ENCODE measurements around the gene OR12D1.

The OR12D1 gene

DNA sequence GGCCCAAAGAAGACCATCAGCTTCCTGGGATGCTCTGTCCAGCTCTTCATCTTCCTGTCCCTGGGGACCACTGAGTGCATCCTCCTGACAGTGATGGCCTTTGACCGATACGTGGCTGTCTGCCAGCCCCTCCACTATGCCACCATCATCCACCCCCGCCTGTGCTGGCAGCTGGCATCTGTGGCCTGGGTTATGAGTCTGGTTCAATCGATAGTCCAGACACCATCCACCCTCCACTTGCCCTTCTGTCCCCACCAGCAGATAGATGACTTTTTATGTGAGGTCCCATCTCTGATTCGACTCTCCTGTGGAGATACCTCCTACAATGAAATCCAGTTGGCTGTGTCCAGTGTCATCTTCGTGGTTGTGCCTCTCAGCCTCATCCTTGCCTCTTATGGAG lies 47.3 kb downstream of the OR12D1 start:
- Histone ChIP-seq H3K9ac (ENCODE audit: low read depth, low read length, poor library complexity, severe bottlenecking) (no peak overlapping the region), H3K9me2 (replicated peaks; ENCODE audit: low read depth, low read length) (no peaks in the 10 kb centered on the region), H2AFZ (ENCODE audit: low read length) (no peak overlapping the region), H4K20me1 (ENCODE audit: insufficient read depth, low read length, poor library complexity, severe bottlenecking) (no peaks in the 10 kb centered on the region), H3K4me2 (ENCODE audit: low read depth, low read length, poor library complexity, severe bottlenecking) (no peak overlapping the region), H3K79me2 (ENCODE audit: insufficient read depth, low read length) (no peaks in the 10 kb centered on the region), H3K9me3 (ENCODE audit: insufficient read depth, low read depth, low read length) (no peaks in the 10 kb centered on the region), H3K36me3 (ENCODE audit: insufficient read depth, low read length) (no peaks in the 10 kb centered on the region), H3K27me3 (ENCODE audit: insufficient read depth, low read length, poor library complexity, severe bottlenecking) (no peaks in the 10 kb centered on the region), H3K4me1 (ENCODE audit: insufficient read depth, low read length, poor library complexity, severe bottlenecking) (peaks cover 28% of the 10 kb centered on the region), H3K4me3 (ENCODE audit: low read length, poor library complexity, severe bottlenecking) (no peak overlapping the region), H3F3A (ENCODE audit: low read depth) (no peaks in the 10 kb centered on the region)
- TF ChIP-seq EZH2phosphoT487 (IDR thresholded peaks at IDR 0.05; ENCODE audit: borderline replicate concordance), result no peak
- TF ChIP-seq, protein P1, sequence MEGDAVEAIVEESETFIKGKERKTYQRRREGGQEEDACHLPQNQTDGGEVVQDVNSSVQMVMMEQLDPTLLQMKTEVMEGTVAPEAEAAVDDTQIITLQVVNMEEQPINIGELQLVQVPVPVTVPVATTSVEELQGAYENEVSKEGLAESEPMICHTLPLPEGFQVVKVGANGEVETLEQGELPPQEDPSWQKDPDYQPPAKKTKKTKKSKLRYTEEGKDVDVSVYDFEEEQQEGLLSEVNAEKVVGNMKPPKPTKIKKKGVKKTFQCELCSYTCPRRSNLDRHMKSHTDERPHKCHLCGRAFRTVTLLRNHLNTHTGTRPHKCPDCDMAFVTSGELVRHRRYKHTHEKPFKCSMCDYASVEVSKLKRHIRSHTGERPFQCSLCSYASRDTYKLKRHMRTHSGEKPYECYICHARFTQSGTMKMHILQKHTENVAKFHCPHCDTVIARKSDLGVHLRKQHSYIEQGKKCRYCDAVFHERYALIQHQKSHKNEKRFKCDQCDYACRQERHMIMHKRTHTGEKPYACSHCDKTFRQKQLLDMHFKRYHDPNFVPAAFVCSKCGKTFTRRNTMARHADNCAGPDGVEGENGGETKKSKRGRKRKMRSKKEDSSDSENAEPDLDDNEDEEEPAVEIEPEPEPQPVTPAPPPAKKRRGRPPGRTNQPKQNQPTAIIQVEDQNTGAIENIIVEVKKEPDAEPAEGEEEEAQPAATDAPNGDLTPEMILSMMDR (conservative IDR thresholded peaks at IDR 0.05; ENCODE audit: low read length), result no peak

DNA sequence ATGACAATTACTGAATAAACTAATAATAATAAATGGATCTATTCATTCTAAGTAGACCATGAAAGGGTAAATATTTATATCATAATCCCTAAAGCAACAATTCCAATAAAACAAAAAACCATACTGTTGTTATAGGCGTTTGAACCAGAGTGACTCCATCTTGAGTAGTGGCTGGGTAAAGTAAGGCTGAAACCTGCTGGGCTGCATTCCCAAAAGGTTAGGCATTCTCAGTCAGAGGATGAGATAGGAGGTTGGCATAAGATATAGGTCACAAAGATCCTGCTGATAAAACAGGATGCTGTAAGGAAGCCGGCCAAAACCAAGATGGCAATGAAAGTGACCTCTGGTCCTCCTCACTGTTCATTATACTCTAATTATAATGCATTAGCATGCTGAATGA lies 50.6 kb downstream of the OR12D1 start:
- Histone ChIP-seq H3K4me2 (ENCODE audit: low read depth, low read length, poor library complexity, severe bottlenecking) (no peak overlapping the region), H2AFZ (ENCODE audit: low read length) (no peak overlapping the region), H3F3A (ENCODE audit: low read depth) (no peaks in the 10 kb centered on the region), H3K4me3 (ENCODE audit: low read length, poor library complexity, severe bottlenecking) (no peak overlapping the region), H3K9ac (ENCODE audit: low read depth, low read length, poor library complexity, severe bottlenecking) (no peak overlapping the region), H4K20me1 (ENCODE audit: insufficient read depth, low read length, poor library complexity, severe bottlenecking) (no peaks in the 10 kb centered on the region), H3K79me2 (ENCODE audit: insufficient read depth, low read length) (no peaks in the 10 kb centered on the region), H3K9me3 (ENCODE audit: insufficient read depth, low read depth, low read length) (no peaks in the 10 kb centered on the region), H3K9me2 (replicated peaks; ENCODE audit: low read depth, low read length) (no peaks in the 10 kb centered on the region), H3K36me3 (ENCODE audit: insufficient read depth, low read length) (no peaks in the 10 kb centered on the region), H3K27me3 (ENCODE audit: insufficient read depth, low read length, poor library complexity, severe bottlenecking) (no peaks in the 10 kb centered on the region), H3K4me1 (ENCODE audit: insufficient read depth, low read length, poor library complexity, severe bottlenecking) (peaks cover 38% of the 10 kb centered on the region)
- TF ChIP-seq EZH2phosphoT487 (IDR thresholded peaks at IDR 0.05; ENCODE audit: borderline replicate concordance), result no peak
- TF ChIP-seq, protein P1 (conservative IDR thresholded peaks at IDR 0.05; ENCODE audit: low read length), result no peak

DNA sequence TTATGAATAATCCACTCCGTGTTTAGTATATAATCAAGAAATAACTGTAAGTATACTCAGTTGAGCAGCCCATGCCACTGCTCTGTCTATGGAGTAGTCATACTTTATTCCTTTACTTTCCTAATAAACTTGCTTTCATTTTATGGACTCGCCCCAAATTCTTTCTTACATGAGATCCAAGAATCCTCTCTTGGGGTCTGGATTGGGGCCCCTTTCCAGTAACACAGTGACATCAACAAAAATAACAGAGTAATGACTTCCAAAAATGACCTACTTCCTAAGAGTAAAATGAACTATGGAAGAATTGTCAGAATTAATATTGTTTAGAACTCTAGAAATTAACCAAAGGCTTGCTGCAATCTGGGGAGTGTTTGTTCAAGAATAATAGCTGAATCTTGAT lies 51.1 kb downstream of the OR12D1 start:
- H3K4me2 ChIP-seq (ENCODE audit: low read depth, low read length, poor library complexity, severe bottlenecking), result peak overlapping the region; percentile 29
- H3K27me3 ChIP-seq (ENCODE audit: insufficient read depth, low read length, poor library complexity, severe bottlenecking), result no peaks in the 10 kb centered on the region
- H3K4me1 ChIP-seq (ENCODE audit: insufficient read depth, low read length, poor library complexity, severe bottlenecking), result peaks cover 38% of the 10 kb centered on the region
- H3F3A ChIP-seq (ENCODE audit: low read depth), result no peaks in the 10 kb centered on the region
- H2AFZ ChIP-seq (ENCODE audit: low read length), result peak overlapping the region; percentile 41; the same call in 1 of the 2 replicates
- no peak overlapping the region for H3K4me3 ChIP-seq (ENCODE audit: low read length, poor library complexity, severe bottlenecking)
- H3K36me3 ChIP-seq (ENCODE audit: insufficient read depth, low read length), result no peaks in the 10 kb centered on the region
- no peaks in the 10 kb centered on the region for H4K20me1 ChIP-seq (ENCODE audit: insufficient read depth, low read length, poor library complexity, severe bottlenecking)
- H3K9me2 ChIP-seq (replicated peaks; ENCODE audit: low read depth, low read length), result no peaks in the 10 kb centered on the region
- TF ChIP-seq EZH2phosphoT487 (IDR thresholded peaks at IDR 0.05; ENCODE audit: borderline replicate concordance), result no peak
- TF ChIP-seq, protein P1 (conservative IDR thresholded peaks at IDR 0.05; ENCODE audit: low read length), result no peak
- H3K9me3 ChIP-seq (ENCODE audit: insufficient read depth, low read depth, low read length), result no peaks in the 10 kb centered on the region
- H3K9ac ChIP-seq (ENCODE audit: low read depth, low read length, poor library complexity, severe bottlenecking), result no peak overlapping the region
- no peaks in the 10 kb centered on the region for H3K79me2 ChIP-seq (ENCODE audit: insufficient read depth, low read length)
